GM08714 (cell line): ENCODE measurements around the gene DENND5B.
"Not testable (repeated sequence)": the region's sequence is repeated elsewhere in the genome, so short reads cannot be mapped to it uniquely, and the experiment has no call there.

Experiments
- H3K4me3 ChIP-seq: fragments of 200-500 bp; sonication (Bioruptor generic); 2 replicates; pipeline ENCODE4 v1.5.1; 2014; ENCODE audit warnings: mild to moderate bottlenecking, low read length, inconsistent platforms
- ZNF274 ChIP-seq: IDR thresholded peaks from 2 replicates; pipeline ENCODE4 v1.6.1; 2012; ENCODE audit warnings: mild to moderate bottlenecking, low read depth, low read length

The DENND5B gene

GRCh38 chr12:31488737-31489338 lies 102.1 kb downstream of the DENND5B start:
- H3K4me3 ChIP-seq = no peak overlapping the region
- TF ChIP-seq ZNF274 = no peak

GRCh38 chr12:31485571-31485970 lies 105.4 kb downstream of the DENND5B start:
- no peak for TF ChIP-seq ZNF274

GRCh38 chr12:31482816-31483215 lies 108.1 kb downstream of the DENND5B start:
- H3K4me3 ChIP-seq = no peak overlapping the region
- TF ChIP-seq ZNF274 = no peak

More at GRCh38 chr12:31485571-31485970, 105.4 kb downstream of the DENND5B start:
- H3K4me3 ChIP-seq = no peak overlapping the region

- TF ChIP-seq ZNF274 = no peak
- H3K4me3 ChIP-seq = no peak overlapping the region
These were observed 109.5 kb downstream of the DENND5B start for GRCh38 chr12:31481415-31481814.

- H3K4me3 ChIP-seq = no peak overlapping the region
- no peak for TF ChIP-seq ZNF274
These were observed 111.3 kb downstream of the DENND5B start for GRCh38 chr12:31479516-31480210.

- no peak for TF ChIP-seq ZNF274
- H3K4me3 ChIP-seq = no peak overlapping the region
These were observed 112.0 kb downstream of the DENND5B start for GRCh38 chr12:31478898-31479297.

- TF ChIP-seq ZNF274 = no peak
- H3K4me3 ChIP-seq = no peak overlapping the region
These were observed 112.5 kb downstream of the DENND5B start for GRCh38 chr12:31478425-31478824.

GRCh38 chr12:31477687-31478086 lies 113.2 kb downstream of the DENND5B start:
- TF ChIP-seq ZNF274 = no peak
- no peak overlapping the region for H3K4me3 ChIP-seq

- no peak overlapping the region for H3K4me3 ChIP-seq
These were observed 114.5 kb downstream of the DENND5B start for GRCh38 chr12:31476437-31476836.

GRCh38 chr12:31475610-31476009 lies 115.3 kb downstream of the DENND5B start:
- H3K4me3 ChIP-seq = not testable (repeated sequence)

More at GRCh38 chr12:31476437-31476836, 114.5 kb downstream of the DENND5B start:
- TF ChIP-seq ZNF274 = no peak

GRCh38 chr12:31474751-31475150 lies 116.2 kb downstream of the DENND5B start:
- H3K4me3 ChIP-seq = no peak overlapping the region
- TF ChIP-seq ZNF274 = no peak

- TF ChIP-seq ZNF274 = no peak
- H3K4me3 ChIP-seq = no peak overlapping the region
These were observed 119.1 kb downstream of the DENND5B start for GRCh38 chr12:31471823-31472222.

- H3K4me3 ChIP-seq = no peak overlapping the region
- TF ChIP-seq ZNF274 = no peak
These were observed 119.9 kb downstream of the DENND5B start for GRCh38 chr12:31471051-31471450.

- TF ChIP-seq ZNF274 = no peak
- no peak overlapping the region for H3K4me3 ChIP-seq
These were observed 120.5 kb downstream of the DENND5B start for GRCh38 chr12:31470459-31470858.

GRCh38 chr12:31466768-31467167 lies 124.2 kb downstream of the DENND5B start:
- TF ChIP-seq ZNF274 = no peak
- H3K4me3 ChIP-seq = no peak overlapping the region
